NOMO-1 (cell line): ENCODE data around the gene TTYH3.
A peak's percentile ranks its signal among the peaks of the same experiment; 100 is the strongest.
"Not testable (repeated sequence)": the region's sequence is repeated elsewhere in the genome, so short reads cannot be mapped to it uniquely, and the experiment has no call there.

Experiments
- DNase-seq, 2 experiments: peaks; one replicate each; lab custom pipeline; 2025; ENCODE audit not compliant: unreplicated experiment in 2 of 2; lab: John Stamatoyannopoulos, UW

The TTYH3 gene

GRCh38 chr7:2661602-2662272 lies 30.0 kb downstream of the TTYH3 start:
- DNase-seq = no peak

GRCh38 chr7:2662273-2663120 lies 30.7 kb downstream of the TTYH3 start:
- no peak for DNase-seq

- DNase-seq = no peak
These were observed 31.5 kb downstream of the TTYH3 start for GRCh38 chr7:2663121-2663886.

- no peak for DNase-seq
These were observed 32.2 kb downstream of the TTYH3 start for GRCh38 chr7:2663960-2664359.

GRCh38 chr7:2665359-2665791 lies 33.6 kb downstream of the TTYH3 start:
- no peak for DNase-seq

- DNase-seq = no peak
These were observed 34.4 kb downstream of the TTYH3 start for GRCh38 chr7:2666155-2666554.

GRCh38 chr7:2666588-2667250 lies 34.9 kb downstream of the TTYH3 start:
- no peak for DNase-seq

GRCh38 chr7:2667843-2668242 lies 36.1 kb downstream of the TTYH3 start:
- no peak for DNase-seq

GRCh38 chr7:2668401-2668800 lies 36.6 kb downstream of the TTYH3 start:
- no peak for DNase-seq

GRCh38 chr7:2670171-2670570 lies 38.4 kb downstream of the TTYH3 start:
- DNase-seq = no peak

- DNase-seq = peak; percentile 40 to 50
These were observed 39.1 kb downstream of the TTYH3 start for GRCh38 chr7:2670720-2671391.

- not testable (repeated sequence) for DNase-seq
These were observed 41.4 kb downstream of the TTYH3 start for GRCh38 chr7:2673214-2673613.

GRCh38 chr7:2673934-2674333 lies 42.1 kb downstream of the TTYH3 start:
- no peak for DNase-seq

- DNase-seq = no peak
These were observed 43.5 kb downstream of the TTYH3 start for GRCh38 chr7:2675256-2675764.

GRCh38 chr7:2676576-2676975 lies 44.8 kb downstream of the TTYH3 start:
- DNase-seq = not testable (repeated sequence)

- not testable (repeated sequence) for DNase-seq
These were observed 46.7 kb downstream of the TTYH3 start for GRCh38 chr7:2678454-2678853.

- DNase-seq = not testable (repeated sequence)
These were observed 47.6 kb downstream of the TTYH3 start for GRCh38 chr7:2679135-2680127.

GRCh38 chr7:2680256-2680655 lies 48.5 kb downstream of the TTYH3 start:
- DNase-seq = no peak
